Upper lobe of right lung (tissue), 1 donor: ENCODE measurements around the gene MAGI2. TPM values are rescaled to one million over a fixed set of nuclear protein-coding genes. Genes with fewer than 3 reads are reported as not detected.

Experiments used
- ATAC-seq: fragments of 200-7000 bp; cut with Tn5 transposase; one replicate; pipeline ENCODE4 v1.9.1; 2020; ENCODE audit warnings: mild to moderate bottlenecking, moderate library complexity
- DNase-seq: peaks from one replicate; pipeline ENCODE4 v3.0.0-alpha.2; 2020
- H3K27ac ChIP-seq: fragments of 200-600 bp; one replicate; pipeline ENCODE4 v1.8.0; 2022
- H3K27me3 ChIP-seq: fragments of 200-600 bp; one replicate; pipeline ENCODE4 v1.8.0; 2022; ENCODE audit warnings: mild to moderate bottlenecking
- H3K36me3 ChIP-seq: fragments of 200-600 bp; one replicate; pipeline ENCODE4 v1.8.0; 2022
- H3K4me1 ChIP-seq: fragments of 200-600 bp; one replicate; pipeline ENCODE4 v1.8.0; 2022
- H3K4me3 ChIP-seq: fragments of 200-600 bp; one replicate; pipeline ENCODE4 v1.8.0; 2022; ENCODE audit warnings: mild to moderate bottlenecking
- H3K9me3 ChIP-seq: fragments of 200-600 bp; one replicate; pipeline ENCODE4 v1.8.0; 2022
- CTCF ChIP-seq: fragments of 200-600 bp; IDR thresholded peaks from one replicate; pipeline ENCODE4 v1.8.0; 2022; ENCODE audit warnings: antibody characterized with exemption
- intact Hi-C: fragments of 100-400 bp; cut with DNase I; formaldehyde crosslinking; loops from one replicate; pipeline ENCODE4 v1.11.0; 2022
- total RNA-seq: library from RNA; stranded (reverse); fragmentation: NEBNext Ultra II Directional; extraction: Animal tissue kit (Norgen Biotek cat#: 25700); gene quantifications from one replicate; pipeline ENCODE4 v1.2.1, GENCODE V29; 2021
- donor health status: DM: no; HTN: yes; CAD: no; lungs with severe emphysema.

The MAGI2 gene
- total RNA-seq, 1 donor from 2014 or later = 12.8 TPM

DNA sequence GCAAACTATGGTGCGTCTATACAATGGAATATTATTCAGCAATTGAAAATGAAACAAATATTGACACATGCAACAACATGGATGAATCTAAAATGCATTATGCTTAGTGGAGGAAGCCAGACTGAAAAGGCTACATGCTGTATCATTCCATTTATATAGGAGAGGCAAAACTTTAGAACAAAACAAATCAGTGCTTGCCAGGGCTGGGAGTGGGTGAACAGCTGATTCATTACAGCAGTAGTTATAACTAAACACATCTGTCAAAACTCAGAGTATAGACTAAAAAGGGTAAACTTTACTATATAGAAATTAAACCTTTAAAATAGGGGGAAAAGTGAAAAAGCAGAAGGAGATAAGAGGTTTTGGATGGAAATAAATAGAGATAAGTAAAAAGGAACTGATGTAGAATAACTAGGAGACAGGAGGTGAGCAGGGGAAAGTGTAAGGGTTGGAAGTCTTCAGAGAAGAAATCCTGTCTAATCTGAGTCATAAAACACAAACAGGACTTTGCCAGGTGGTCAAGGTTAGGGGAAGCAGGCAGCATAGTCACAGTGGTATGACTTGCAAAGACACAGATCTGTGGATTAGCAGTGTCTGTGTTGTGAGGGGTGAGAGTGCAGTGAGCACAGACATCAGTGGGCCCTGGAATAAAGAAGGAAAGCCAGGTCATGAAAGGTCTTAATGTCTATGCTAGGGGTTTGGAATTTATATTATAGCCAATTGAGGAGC is 1305.1 kb downstream of the MAGI2 start:
- intact Hi-C loops = no loop called here
- ATAC-seq (no peak), DNase-seq (no peak)
- Histone ChIP-seq H3K36me3 (no peaks in the 10 kb centered on the region), H3K4me1 (peaks cover 3% of the 10 kb centered on the region), H3K9me3 (no peaks in the 10 kb centered on the region), H3K4me3 (no peak overlapping the region), H3K27me3 (no peaks in the 10 kb centered on the region), H3K27ac (no peak overlapping the region)
- no peak for TF ChIP-seq CTCF

DNA sequence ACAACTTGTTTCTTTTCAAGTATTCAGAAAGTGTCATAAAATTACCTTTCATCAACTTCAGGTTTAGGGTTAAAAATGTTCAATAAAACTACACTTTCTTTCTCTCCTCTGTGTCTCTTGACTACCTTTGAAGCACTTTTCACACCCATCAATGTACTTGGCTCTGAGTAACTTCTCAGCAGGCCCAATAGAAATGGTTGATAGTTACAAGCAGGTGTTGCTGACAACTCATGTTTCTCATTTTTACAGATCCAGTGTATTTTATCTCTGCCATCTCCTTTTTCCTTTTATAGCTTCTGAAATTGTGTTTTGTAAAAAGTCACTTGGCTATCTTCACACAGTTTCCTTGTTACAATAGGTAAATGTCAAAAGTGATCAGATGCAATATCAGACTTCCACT is 1306.9 kb downstream of the MAGI2 start:
- no peak overlapping the region for H3K4me3 ChIP-seq
- no peak for TF ChIP-seq CTCF
- intact Hi-C loops = no loop called here
- peaks cover 3% of the 10 kb centered on the region for H3K4me1 ChIP-seq
- no peak overlapping the region for H3K27ac ChIP-seq
- ATAC-seq (no peak), DNase-seq (no peak)
- H3K36me3 ChIP-seq = no peaks in the 10 kb centered on the region
- H3K27me3 ChIP-seq = no peaks in the 10 kb centered on the region
- H3K9me3 ChIP-seq = no peaks in the 10 kb centered on the region

- Histone ChIP-seq H3K4me1 (no peaks in the 10 kb centered on the region), H3K27me3 (no peaks in the 10 kb centered on the region), H3K9me3 (no peaks in the 10 kb centered on the region), H3K36me3 (no peaks in the 10 kb centered on the region), H3K4me3 (no peak overlapping the region), H3K27ac (no peak overlapping the region)
- intact Hi-C loops = no loop called here
- TF ChIP-seq CTCF = no peak
- ATAC-seq (no peak), DNase-seq (no peak)
Observed at GRCh38 chr7:78143661-78144060, 1309.8 kb downstream of the MAGI2 start.

DNA sequence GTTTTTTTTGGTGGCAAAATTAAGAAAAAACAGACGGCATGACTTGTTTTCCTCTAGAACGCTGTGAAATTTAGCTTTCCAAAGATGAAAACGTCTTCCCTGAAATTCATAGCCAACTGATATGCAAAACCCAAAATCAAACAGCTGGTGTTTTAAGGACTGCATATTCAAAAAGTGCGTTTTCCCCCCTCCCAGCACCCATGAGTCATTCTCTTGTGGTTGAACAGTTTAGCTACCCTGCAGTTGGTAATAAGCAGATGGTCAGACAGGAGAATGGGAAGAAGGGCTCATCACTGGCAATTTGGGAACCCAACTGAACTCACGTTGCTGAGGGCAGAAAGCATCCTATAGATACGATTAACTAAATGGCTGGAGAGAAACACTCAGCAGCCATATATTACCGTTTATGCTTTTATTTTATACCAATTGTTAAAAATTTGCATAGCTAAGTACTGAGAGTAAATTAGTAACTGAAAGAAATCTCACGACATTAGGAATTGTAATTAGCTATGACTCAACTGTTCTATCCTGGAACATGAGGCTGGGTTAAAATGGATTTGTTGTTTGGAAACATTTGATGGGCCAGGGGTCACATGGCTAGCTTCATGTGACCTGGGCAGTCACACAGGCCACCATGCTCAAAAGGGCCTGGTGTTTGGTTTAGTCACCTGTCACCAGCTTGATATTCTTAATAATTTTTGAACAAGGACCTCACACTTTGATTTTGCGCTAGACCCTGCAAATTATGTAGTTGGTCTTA is 1311.8 kb downstream of the MAGI2 start:
- no peak overlapping the region for H3K4me3 ChIP-seq
- intact Hi-C loops = no loop called here
- H3K36me3 ChIP-seq = no peaks in the 10 kb centered on the region
- no peaks in the 10 kb centered on the region for H3K9me3 ChIP-seq
- H3K27me3 ChIP-seq = no peaks in the 10 kb centered on the region
- no peak for ATAC-seq
- no peak overlapping the region for H3K27ac ChIP-seq
- no peak for TF ChIP-seq CTCF
- no peaks in the 10 kb centered on the region for H3K4me1 ChIP-seq
- DNase-seq = no peak

- no peaks in the 10 kb centered on the region for H3K27me3 ChIP-seq
- no peak for TF ChIP-seq CTCF
- intact Hi-C loops = no loop called here
- no peak for DNase-seq
- no peaks in the 10 kb centered on the region for H3K4me1 ChIP-seq
- H3K36me3 ChIP-seq = no peaks in the 10 kb centered on the region
- no peak overlapping the region for H3K4me3 ChIP-seq
- no peak overlapping the region for H3K27ac ChIP-seq
- H3K9me3 ChIP-seq = no peaks in the 10 kb centered on the region
- no peak for ATAC-seq
Observed at GRCh38 chr7:78140109-78140508, 1313.4 kb downstream of the MAGI2 start.
